GM18951 (cell line): ENCODE measurements around the gene HDGFL2.
"Not testable (repeated sequence)": the region's sequence is repeated elsewhere in the genome, so short reads cannot be mapped to it uniquely, and the experiment has no call there.

ENCODE experiments used
- POLR2A ChIP-seq: IDR thresholded peaks from 4 replicates; pipeline ENCODE4 v1.6.1; 2011; ENCODE audit warnings: mild to moderate bottlenecking; ENCODE audit not compliant: insufficient read length, insufficient read depth; ENCODE audit errors: extremely low read depth
- in situ Hi-C: fragments of 300-500 bp; cut with MboI; formaldehyde crosslinking; loops from one replicate; pipeline ENCODE4 v1.12.0; 2022; ENCODE audit warnings: low sequenced_read_pairs, mixed read lengths, inconsistent platforms; ENCODE audit not compliant: unreplicated experiment

The HDGFL2 gene

GRCh38 chr19:4539169-4539692, 67.1 kb downstream of the HDGFL2 start:
- no peak for TF ChIP-seq POLR2A
- in situ Hi-C loops = no loop called here

- in situ Hi-C loops = no loop called here
- peak; percentile 31 for TF ChIP-seq POLR2A
These were observed 67.8 kb downstream of the HDGFL2 start, which contains the start of gene LRG1 for GRCh38 chr19:4539693-4540581. Gene LRG1, minus strand, starts transcription at chr19:4540036. Its CDS starts 23 bp downstream, at chr19:4540013.

DNA sequence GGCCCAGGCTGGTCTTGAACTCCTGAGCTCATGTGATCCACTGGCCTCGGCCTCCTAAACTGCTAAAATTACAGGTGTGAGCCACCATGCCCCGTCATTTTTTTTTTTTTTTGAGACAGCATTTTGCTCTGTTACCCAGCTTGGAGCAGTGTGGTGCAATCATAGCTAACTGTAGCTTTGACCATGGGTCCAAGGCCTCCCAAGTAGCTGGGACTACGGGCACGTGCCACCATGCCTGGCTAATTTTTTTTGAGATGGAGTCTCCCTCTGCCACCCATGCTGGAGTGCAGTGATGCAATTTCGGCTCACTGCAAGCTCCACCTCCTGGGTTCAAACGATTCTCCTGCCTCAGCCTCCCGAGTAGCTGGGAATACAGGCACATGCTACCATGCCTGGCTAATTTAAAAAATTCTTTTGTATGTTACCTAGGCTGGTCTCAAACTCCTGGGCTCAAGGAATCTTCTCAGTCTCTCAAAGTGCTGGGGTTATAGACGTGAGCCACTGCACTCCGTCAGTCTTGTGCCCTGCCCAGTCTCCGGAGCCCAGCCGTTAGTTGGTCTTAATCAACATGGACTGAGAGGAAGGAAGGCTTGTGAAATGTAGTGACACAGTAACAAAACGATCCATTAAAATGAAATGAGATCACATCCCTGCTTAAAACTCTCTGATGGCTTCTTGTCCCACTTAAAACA, 69.2 kb downstream of the HDGFL2 start:
- in situ Hi-C loops = no loop called here

GRCh38 chr19:4541806-4542145, 69.7 kb downstream of the HDGFL2 start:
- in situ Hi-C loops = not testable (repeated sequence)

More for the DNA sequence above, 69.2 kb downstream of the HDGFL2 start:
- TF ChIP-seq POLR2A = no peak

GRCh38 chr19:4542896-4543841, 71.1 kb downstream of the HDGFL2 start:
- in situ Hi-C loops = no loop called here
- no peak for TF ChIP-seq POLR2A

- in situ Hi-C loops = no loop called here
- TF ChIP-seq POLR2A = no peak
These were observed 71.9 kb downstream of the HDGFL2 start for GRCh38 chr19:4543842-4544647.

- in situ Hi-C loops = no loop called here
- no peak for TF ChIP-seq POLR2A
These were observed 75.5 kb downstream of the HDGFL2 start for GRCh38 chr19:4547303-4548237.

DNA sequence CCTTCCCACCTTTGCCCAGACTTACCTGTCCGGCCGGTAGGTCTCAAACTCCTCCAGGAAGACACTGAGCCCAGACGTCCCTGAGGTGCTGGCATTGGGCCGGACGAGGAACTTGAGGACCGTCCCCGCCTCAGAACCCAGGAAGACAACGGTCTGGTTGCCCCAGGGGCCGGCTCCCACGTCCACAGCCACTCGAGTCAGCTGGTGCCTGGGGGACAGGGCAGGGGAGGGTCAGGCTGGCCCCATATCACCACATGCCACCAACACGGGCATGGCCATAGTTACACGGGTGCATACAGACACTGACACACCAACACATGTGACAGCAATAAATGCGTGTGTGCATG, 76.1 kb downstream of the HDGFL2 start:
- TF ChIP-seq POLR2A = no peak
- in situ Hi-C loops = no loop called here

- in situ Hi-C loops = no loop called here
- no peak for TF ChIP-seq POLR2A
These were observed 77.9 kb downstream of the HDGFL2 start for GRCh38 chr19:4550018-4550417.

DNA sequence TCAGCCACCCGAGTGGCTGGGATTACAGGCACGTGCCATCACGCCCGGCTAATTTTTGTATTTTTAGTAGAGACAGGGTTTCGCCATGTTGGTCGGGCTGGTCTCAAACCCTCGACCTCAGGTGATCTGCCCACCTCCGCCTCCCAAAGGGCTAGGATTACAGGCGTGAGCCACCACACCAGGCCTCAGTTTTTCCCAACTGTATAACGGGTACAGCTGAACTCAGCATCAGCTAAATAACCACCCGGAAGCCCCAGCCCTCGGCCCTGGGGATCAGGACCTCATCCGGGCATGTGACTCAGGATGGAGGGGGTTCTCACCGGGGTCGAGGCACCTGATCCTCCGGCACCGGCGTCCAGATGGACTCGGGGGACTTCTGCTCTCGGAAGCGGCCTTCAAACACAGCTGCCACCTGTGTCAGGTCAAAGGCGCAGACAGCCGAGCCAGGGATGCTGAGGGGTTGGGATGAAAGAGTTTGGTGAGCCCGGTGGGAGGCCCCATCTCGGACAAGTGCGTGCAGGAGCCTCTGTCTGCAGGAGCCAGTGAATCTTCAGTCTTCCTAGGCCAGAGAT, 78.5 kb downstream of the HDGFL2 start:
- no peak for TF ChIP-seq POLR2A
- in situ Hi-C loops = no loop called here
